ENCODE results near the gene PPP1R12B.
A peak's percentile ranks its signal among the peaks of the same experiment; 100 is the strongest.
"Not testable (repeated sequence)": the region's sequence is repeated elsewhere in the genome, so short reads cannot be mapped to it uniquely, and the experiment has no call there.

Gene PPP1R12B

GRCh38 chr1:202456372-202457169 lies 108.1 kb downstream of the PPP1R12B start:
- not testable (repeated sequence) for DNase-seq

- DNase-seq = not testable (repeated sequence)
These were observed 110.2 kb downstream of the PPP1R12B start for GRCh38 chr1:202458651-202459050.

DNA sequence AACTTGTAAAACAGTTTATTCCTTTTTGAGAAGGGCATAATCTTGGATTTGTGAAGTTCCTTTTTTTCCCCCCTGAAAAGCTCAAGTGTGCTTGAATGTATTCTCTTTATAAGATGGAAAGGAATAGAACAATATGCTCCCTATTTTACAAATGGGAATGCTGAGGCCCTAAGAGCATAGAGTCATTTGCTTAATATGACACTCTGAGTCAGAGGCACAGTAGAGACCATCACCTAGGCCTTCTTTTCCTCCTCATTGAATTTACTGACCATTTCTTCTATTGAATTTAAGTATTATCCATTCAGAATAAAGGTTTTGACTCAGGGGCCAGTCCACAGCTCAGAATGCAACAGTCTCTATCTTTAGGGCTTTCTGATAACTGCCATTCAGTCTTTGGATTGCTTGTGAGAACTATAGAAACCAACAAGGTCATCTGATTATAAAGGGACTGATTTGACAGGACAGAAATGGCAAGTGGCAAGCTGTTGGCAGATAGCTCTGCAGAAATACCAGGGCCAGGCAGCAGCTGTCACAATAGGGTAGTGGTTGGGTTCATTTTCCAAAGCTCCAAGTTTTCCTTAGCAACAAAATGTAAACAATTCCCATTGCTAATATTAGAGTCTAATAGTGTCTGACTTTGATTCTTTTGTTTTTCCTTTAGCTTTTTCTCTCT lies 111.1 kb downstream of the PPP1R12B start:
- not testable (repeated sequence) for DNase-seq

DNA sequence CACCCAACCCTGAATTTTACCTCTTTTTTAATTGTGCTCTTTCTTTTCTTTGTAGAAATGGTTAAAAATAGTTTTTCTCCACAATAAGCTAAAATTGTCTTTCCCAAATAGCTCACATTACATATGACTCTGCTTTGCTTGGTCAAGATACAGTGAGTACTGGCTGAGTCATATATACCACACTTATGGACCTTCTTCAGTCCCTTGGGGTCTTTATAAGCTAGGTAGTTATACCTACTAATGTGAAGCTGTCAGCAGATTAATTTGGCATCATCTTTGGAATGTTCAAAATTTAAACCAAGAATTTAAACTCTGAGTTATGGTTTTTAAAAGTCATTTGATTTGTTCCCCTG lies 111.6 kb downstream of the PPP1R12B start:
- not testable (repeated sequence) for DNase-seq

DNA sequence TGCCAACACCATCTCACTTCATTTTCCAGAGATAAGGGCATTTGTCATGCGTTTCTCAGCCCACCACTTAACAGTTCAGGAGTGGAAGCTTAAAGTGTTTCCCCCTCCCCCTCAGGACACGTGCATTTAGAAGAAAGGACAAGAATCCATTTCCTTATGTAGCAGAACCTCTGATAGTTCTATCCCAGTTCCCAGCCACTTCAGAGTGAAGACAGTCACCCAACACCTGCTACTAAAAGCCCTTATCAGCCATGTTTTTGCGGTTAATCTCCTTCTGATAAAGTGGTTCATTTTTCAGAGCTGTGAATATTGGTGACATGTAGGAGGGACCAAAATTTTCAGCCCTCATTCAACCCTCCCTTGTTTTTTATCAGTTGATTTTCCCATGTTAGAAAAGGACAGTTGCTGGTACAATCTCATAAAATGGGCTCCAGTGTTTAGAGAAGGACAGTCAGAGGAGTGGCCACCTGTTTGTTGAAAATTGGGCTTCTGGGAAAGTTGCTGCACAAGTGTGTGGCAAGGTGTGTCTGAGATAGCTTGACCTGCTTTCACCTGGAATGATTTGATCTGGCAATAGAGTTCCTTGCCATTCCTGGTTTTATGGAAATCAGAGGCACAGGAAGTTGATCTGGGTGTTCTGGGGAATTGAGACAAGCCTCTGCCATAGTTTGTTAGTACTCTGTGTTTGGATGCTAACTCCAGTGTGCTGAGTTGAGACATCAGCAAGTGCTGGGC lies 114.0 kb downstream of the PPP1R12B start:
- DNase-seq = no peak

GRCh38 chr1:202464153-202464742 lies 115.7 kb downstream of the PPP1R12B start:
- DNase-seq = peak; percentile 23

GRCh38 chr1:202465644-202466270 lies 117.3 kb downstream of the PPP1R12B start:
- not testable (repeated sequence) for DNase-seq

DNA sequence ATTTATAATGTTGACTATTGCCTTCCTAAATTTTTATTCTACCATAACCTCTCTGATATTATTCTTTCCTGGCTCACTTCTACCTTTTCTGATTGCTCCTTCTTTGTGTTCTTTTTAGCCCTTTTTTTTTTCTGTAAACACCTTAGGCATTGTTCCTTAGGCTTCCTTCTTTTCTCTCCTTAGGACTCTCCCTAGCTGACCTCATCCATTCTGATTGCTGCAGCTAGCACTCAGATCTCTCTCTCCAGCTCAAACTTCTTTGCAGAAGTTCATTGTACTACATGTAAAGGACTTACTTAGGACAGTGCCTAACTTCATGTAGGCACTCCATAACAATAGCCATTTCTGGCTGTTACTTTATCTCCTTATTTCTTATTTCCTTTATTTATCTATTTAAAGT lies 117.8 kb downstream of the PPP1R12B start:
- DNase-seq = not testable (repeated sequence)

DNA sequence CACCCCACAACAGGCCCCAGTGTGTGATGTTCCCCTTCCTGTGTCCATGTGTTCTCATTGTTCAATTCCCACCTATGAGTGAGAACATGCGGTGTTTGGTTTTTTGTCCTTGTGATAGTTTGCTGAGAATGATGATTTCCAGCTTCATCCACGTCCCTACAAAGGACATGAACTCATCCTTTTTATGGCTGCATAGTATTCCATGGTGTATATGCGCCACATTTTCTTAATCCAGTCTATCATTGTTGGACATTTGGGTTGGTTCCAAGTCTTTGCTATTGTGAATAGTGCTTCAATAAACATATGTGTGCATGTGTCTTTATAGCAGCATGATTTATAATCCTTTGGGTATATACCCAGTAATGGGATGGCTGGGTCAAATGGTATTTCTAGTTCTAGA lies 118.9 kb downstream of the PPP1R12B start:
- DNase-seq = not testable (repeated sequence)

DNA sequence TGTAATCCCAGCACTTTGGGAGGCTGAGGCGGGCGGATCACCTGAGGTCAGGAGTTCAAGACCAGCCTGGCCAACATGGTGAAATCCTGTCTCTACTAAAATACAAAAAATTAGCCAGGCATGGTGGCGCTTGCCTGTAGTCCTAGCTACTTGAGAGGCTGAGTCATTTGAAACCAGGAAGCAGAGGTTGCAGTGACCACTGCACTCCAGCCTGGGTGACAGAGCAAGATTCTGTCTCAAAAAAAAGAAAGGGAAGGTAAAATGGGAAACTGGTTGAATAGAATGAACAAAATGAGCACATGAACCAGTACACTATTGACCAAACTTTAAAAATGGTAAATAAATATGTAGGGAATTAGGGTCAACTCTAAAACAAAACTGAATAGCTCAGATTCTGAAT lies 120.2 kb downstream of the PPP1R12B start:
- DNase-seq = not testable (repeated sequence)

DNA sequence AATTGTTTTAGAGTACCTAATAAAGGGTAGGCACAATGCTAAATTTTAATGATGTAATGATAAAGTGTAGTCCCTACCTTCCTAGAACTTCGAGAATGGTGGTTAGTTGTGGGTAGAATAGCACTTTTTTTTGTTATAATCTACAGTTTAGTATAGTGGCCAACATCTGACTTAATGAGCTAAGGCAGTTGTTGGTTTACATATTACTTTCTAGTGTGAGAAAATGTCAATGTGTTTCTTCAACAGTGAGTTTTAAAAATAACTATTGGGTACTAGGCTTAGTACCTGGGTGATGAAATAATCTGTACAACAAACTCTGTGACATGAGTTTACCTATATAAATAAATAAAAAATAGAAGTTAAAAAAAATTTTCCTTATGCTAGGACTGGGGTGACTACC lies 120.6 kb downstream of the PPP1R12B start:
- DNase-seq = not testable (repeated sequence)

- DNase-seq = no peak
These were observed 122.7 kb downstream of the PPP1R12B start for GRCh38 chr1:202471246-202471645.

GRCh38 chr1:202472347-202473124 lies 124.0 kb downstream of the PPP1R12B start:
- not testable (repeated sequence) for DNase-seq

- DNase-seq = not testable (repeated sequence)
These were observed 125.0 kb downstream of the PPP1R12B start for GRCh38 chr1:202473266-202474045.

DNA sequence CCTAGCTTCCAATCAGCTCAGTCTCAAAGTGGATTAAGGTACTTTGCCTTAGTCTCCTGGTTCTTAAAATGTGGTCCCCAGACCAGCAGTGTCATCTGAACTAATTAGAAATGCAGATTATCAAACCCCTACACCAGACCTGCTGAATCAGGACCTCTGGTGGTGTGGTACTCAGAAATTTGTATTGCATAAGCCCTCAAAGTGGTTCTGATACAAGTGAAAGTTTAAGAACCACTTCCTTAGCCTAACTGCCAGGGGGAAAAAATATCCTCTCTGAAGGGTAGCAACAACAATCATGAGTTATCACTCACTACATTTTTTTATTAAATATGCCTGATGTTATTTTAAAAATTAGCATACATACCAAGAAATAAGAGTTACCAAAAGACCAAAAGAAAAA lies 131.2 kb downstream of the PPP1R12B start:
- DNase-seq = not testable (repeated sequence)

DNA sequence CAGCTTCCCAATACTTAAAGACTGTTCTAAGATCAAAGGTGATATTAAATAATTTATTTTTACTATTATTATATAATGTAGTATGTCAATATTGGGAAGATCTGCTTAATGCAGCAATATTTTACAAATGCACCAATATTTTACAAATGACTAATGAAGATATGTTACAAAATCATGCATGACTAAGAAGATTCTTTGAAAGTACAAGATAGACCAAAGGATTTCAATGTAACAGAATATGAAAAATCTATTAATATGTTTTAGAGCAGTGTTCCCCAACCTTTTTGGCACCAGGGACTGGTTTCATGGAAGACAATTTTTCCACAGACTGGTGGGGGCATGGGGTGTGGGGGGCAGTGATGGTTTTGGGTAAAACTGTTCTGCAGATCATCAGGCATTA lies 132.1 kb downstream of the PPP1R12B start:
- not testable (repeated sequence) for DNase-seq

GRCh38 chr1:202483362-202483761 lies 134.9 kb downstream of the PPP1R12B start:
- peak; percentile 4 for DNase-seq

- not testable (repeated sequence) for DNase-seq
These were observed 135.5 kb downstream of the PPP1R12B start for GRCh38 chr1:202484032-202484431.

GRCh38 chr1:202484820-202485219 lies 136.3 kb downstream of the PPP1R12B start:
- not testable (repeated sequence) for DNase-seq

DNA sequence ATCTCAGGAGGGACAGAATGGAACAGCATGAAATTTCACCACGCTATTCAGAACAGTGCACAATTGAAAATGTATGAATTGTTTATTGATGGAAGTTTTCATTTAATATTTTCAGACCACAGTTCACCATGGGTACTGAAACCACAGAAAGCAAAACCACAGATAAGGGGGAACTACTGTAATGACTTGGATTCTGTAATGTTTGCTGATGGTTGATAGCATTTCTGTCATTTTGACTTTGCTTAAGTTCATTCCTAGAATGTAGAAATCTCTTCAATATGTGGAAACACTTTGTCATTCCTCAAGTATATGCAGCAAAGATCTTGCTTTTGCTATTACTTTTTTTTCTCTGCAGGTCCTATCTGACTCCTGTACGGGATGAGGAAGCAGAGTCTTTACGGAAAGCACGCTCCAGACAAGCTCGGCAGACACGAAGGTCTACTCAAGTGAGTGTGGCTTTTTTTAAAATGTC lies 139.7 kb downstream of the PPP1R12B start:
- DNase-seq = not testable (repeated sequence)

DNA sequence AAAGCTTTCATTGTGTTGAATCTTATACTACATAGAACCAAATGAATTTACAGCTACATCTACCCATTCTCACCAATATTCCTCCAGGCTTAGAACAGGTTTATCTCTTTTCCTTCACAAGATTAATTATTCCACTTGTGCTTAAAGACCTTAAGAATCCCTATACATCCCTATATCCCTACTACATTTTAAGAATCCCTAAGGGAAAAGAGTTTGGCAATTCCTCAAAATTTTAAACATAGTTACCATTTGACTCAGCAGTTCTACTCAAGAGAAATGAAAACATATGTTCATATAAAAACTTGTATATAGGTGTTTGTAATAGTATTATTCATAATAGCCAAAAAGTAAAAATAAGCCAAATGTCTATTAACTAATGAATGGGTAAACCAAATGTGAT lies 140.6 kb downstream of the PPP1R12B start:
- DNase-seq = not testable (repeated sequence)
